Cortex of kidney (tissue), 1 donor: Measurements from ENCODE around the gene SACM1L.

Experiments used
- DNase-seq: peaks from one replicate; lab custom pipeline; 2025; lab: John Stamatoyannopoulos, UW

SACM1L gene

DNA sequence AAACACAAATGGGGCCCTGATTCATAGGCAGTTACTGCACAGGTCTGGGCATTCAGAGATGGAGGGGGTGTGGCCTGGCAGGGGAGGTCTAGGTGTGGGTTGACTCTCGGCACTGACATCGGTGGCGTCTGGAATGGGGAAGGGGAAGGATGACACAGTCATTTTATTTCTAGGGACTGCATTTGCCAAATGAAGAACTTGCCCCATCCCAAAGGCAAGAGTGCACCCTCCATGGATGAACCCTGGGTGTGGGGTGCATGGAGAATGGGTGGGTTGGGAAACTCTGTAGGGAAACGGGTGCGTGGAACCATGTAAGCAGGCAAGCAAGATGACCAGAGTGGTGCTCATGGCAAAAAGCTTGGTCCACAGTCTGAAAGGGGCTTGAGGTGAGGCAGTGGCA lies 82.6 kb downstream of the SACM1L start:
- DNase-seq: no peak

DNA sequence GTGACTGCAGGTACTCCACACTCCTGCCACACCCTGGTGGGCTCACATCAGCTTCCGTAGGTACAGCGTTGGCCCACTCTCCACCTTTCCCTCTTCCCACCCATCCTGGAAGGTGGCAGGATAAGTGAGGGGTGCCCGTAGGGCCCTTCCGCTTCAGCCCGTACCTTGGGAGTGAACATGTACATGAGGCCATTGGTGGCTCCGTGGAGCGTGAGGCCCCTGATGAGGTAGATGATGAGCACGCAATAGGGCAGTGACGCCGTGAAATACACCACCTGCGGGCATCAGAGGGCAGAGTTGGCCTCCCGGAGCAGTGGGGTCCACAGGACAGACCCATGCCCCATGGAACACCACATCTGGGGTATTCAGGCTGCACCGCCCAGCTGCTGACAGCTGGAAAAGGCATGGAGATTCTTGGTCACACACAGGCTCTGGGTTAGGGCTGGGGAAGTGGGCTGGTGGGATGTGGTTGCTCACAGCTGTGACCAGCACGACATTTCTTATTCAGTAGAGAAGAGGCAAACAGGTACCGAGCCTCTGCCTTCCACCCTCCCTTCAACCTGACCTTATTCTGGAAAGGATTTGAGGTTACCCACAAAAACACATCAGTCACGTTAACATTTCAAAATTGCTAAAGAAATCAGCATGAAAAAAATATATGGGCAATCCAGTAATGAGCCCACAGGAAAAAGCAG lies 83.3 kb downstream of the SACM1L start:
- no peak for DNase-seq

DNA sequence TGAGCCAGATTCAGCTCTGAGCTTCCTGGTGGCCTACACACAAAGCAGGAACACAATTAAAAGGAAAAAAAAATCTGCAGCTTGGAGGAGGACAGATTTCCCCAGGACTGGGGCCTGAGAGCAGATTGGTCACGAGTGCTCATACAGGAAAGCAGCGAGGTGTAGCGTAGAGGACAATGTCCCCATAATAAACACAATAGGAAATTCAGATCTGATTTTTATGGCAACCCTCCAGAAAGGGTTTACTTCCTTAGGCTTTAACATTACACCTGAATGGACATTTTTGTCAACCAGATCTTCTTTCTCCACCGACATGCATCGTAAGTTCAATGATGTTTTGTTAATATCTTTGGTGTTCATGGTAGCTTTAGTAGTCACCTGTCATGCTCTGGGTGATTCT lies 83.9 kb downstream of the SACM1L start:
- DNase-seq: no peak

DNA sequence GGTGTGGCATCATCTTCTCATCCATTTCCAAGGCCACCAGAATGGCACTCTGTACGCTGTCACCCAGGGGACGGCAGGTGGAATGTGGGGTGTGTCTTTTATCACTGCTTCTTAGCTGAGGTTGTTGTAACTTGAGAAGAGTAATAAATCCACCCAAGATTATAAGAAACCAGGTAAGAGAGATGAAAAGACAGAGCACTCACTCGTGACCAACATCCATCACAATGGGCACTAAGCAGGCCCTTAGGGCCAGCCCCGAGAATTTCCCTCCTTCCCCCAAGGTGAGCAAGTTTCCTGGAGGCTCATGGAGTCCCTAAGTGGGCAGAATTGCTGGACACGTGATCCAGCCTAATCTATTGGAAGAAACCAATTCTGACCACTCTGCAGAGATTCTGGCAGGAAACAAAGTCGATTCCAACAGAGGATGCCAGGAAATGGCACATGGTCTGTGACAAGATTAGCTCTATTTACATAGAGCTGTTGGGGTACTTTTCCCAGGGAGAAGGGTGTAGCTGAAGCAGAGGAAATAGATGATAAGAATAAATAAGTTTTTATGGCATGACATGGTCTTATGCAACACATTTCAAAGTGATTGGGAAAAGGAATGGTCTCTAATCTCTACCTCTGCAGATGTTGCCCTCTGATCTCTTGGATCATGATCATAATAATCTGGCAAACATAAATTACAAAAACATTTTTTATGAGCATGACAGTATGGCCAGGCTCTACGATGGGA lies 84.7 kb downstream of the SACM1L start:
- DNase-seq: no peak

DNA sequence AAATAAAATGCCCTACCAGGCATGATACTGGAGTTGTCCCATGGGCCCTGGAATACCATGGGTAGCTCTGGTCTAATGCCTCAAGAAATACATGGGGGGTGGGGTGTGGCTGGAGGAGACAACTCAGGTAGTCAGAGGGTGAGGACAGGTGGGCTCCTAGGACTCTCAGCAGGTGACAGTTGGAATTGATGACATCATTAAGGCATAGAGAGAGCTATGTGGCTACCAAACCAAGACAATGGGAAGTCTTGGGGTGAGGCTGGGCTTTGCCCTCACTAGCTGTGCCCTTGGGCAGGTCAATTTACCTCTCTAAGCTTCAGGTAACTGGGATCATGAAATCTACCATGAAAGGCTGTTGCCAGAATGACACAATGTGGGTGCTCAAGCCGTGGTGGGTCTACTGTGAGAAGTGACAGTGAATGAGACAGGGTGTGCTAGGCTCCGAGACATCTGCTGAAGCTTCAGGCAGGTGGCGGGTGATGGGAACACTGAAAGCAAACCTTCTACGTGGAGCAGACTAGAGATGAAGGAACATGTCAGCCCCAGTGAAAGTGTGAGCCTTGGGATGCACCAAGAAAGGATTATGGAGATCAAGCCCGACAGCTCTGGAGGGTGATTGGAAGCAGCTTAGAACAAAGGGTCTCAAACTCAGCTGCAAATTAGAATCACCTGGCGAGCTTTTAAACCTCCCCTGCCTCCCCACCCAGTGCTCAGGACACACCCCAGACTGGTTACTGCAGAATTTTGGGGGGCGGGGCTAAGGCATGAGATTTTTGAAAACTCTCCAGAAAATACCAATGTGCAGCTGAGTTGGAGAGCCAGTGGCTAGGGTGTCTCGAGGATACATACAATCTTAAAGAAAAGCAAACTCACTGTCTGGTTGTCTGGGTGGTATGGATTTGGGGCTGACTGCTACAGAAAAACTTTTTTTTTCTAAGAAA lies 85.7 kb downstream of the SACM1L start:
- no peak for DNase-seq

DNA sequence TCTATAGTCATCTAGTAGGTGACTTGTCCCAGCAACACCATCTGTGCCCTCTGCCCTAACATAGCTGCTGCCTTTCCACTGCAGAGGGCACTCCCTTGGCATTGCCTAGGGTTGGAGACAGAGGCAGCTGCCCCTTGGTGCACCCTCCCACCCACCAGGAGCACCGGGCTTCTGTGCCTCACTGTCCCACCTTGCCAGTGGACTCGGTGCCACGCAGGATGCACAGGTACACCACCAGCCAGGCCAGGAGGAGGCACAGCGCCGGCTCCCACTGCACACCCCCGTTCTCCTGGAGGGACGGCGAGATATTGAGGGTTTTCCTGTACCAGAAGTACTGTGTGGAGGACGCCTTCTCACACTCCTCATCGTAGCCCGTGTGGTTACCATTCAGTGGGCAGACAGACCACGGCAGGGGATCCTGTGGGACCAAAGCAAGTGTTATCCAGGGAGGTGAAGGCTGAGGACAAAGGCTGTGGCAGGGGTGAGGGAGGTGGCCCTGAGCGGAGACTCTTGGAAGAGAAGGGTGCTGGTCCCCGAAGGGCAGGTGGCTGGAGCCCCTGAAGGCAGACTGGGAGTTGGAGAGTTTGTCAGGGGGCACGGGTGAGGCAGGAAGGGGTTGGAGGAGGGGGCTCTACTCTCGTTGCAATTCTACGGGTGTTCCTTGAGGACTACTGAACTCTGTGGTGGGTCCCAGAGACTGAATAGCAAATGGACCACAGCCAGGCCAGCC lies 86.5 kb downstream of the SACM1L start:
- DNase-seq: no peak

DNA sequence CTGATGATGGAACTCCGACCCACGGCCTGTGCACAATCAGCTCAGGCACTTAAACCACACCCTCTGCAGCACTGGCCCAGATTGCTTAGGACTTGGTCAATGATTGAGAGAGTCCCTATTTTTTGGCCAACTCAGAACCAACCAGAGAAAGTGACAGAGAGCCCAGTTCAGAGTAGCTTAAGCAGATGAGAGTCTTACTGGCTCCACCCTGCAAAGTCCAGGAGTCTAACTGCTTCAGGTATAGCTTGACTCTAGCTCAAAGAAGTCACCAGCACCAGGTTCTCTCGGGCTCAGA lies 87.1 kb downstream of the SACM1L start:
- DNase-seq: no peak

DNA sequence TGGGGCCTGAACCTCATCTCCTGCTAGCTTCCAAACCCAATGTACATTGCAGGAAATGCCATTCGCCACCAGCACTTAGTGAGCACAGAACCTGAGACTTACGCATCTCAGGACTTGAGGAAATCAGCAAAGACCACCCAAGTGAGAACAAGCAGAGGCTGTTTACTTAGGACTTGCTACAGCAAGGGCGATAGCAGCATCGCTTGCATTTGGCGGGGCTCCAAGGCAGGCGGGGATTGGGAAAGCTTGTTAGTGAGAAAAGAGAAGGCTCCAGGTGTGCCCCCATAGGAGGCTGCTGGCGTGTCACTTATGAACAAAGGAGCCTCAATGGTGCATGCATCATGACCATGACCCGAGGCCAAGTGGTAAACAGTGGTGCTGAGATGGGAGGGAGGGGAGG lies 87.4 kb downstream of the SACM1L start:
- DNase-seq: no peak

DNA sequence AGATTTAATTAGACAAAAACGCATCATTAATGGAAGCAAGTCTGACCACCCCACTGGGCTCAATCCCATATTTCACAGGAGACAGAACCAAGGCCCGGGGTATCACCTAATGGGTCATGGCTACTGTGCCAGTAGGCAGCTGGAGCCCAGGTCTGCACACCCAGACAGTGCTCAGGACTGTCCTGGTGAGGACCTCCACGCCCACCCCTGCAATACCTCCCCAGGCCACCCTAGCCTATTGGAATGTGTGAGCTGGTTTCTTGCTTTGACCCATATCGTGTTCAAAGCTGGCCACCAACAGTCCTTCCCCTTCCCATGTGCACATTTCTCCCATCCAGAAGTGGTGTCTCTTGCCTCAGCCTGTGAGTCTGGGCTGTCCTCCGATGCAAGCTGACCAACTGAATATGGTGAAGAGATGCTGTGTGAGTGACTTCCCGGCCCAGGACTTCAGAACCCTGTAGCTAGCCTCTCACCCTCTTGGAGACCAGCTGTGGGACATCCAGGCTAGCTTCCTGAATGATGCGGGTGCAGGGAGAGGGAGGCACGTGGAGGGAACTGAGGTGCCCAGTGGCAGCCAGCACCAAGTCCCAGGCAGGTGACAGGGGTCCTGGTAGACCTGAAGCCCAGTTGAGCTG lies 88.0 kb downstream of the SACM1L start:
- no peak for DNase-seq

DNA sequence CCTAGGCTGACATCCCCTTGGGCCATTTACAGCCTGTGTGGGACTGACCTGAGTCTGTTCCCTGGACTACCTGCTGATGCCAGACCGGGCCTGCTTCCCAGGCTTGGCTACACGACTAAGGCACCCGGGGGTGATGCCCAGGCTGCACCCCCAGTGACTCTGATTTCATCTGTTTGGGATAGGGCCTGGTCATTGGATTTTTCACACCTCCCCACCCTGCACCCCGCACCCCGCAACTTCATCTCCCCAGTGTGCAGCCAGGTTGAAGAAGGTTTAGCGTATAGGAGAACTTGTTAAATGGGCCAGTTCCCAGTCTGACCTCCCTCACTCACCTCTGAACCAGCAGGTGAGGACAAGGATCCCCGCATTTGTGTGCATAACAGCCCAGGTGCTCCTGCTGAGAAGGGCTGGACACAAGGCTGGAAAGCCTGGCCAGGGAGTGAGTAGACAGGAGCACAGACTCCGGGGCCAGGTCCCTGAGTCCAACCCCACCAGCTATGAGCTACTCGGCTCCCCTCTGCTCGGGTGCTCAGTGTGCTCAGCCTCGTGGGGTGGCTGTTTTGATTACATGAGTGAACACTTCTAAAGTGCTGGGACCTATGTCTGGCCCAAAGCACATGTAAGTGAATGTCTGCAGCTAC lies 88.7 kb downstream of the SACM1L start:
- DNase-seq: no peak

DNA sequence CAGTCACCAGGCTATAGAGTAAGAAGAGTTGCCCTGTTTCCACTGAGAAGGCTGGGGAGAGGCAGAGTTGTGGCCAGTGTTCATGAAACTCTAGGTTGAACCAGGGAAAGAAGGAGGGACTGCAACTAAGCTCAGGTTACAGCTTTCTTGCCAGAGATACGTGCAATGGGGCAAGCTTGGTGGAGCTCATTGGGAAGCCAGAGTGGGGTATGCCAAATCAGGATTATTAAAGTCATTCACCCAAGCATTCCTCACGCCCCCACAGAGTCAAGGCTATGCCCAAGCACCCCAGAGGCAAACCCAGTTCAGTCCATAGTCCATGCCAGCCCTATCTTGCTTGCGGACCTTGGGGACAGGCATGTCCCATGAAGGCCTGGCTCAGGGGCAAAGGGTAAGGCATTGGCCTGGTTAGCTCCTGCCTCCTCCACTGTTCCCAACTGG lies 89.6 kb downstream of the SACM1L start:
- DNase-seq: no peak

DNA sequence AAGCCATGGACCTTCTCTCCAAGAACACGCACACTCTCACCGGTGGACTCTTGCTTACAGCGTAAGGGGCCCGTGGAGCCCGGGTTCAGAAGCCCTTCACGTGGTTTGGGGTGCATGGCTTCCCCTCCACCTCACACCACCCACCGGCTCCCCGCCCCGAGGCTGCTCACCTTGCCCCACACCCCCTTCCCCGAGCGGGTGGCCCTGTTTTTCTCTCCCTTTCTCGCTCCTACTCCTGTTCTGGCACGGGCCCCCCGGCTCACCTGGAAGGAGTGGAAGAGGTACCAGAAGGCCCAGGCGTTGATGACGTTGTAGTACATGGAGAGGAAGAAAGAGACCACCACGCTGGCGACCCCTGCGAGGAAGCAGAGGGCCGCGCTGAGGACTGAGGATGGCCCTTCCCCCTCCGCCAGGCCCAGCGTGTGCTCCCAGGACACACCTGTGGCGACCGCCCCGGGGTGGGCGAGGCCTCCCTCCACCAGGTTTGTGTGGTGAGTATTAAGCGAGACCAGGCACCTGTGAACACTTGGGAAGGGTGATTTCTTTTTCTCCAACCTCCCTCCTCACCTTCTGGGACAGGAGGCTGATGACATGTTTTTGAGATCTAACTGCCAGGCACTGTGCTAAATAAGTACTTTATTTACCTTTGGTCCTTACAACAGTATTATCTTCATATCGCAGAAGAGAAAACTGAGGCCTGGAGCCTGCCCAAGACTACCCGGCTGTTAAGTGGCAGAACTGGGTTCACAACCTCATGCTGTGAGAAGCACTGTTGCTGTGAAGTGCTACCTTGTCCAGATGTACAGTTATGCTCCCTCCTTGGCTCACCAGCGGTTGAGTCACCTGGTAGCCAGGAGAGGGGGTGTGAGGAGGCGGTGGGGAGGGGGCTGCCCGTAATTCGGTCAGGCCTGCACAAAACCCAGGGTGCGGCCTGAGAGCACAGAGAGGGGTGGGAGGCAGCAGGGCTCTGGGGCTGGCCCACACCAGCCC lies 90.8 kb downstream of the SACM1L start:
- DNase-seq: no peak

DNA sequence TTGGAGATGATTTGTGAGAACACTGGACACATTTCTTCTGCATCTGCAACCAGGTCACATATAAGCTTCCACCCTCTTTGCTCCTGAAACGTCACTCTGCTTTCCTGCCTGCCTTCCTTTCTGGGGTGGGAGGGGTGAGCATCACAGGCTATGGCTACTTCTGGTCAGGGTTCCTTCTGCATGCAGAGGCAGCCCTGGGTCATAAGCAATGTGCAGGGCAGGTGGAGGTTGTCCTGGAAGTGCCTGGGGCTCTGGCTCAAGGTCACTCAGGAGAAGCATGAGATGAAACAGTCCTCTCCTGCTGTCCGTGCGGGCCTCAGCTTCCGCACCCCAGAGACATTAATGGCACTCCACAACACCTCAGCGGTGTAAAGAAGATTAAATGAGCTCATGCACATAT lies 92.1 kb downstream of the SACM1L start:
- DNase-seq: no peak

DNA sequence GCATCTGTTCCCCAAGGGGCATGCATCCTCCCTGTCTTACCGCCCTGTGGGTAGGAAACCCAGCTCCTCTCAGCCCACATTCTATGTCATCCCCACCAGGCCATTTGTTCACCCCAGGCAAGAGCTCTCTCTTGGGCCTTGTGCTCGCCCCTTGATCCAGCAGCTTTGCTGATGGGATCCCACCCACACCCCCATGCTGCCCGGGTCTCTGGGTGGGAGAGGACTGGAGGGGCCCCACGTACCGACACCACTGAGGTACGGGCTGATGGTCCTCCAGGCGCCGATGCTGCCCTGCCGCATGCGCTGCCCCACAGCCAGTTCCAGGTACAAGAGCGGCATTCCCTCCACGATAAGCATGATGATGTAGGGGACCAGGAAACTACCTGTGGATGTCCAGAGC lies 92.6 kb downstream of the SACM1L start:
- no peak for DNase-seq

DNA sequence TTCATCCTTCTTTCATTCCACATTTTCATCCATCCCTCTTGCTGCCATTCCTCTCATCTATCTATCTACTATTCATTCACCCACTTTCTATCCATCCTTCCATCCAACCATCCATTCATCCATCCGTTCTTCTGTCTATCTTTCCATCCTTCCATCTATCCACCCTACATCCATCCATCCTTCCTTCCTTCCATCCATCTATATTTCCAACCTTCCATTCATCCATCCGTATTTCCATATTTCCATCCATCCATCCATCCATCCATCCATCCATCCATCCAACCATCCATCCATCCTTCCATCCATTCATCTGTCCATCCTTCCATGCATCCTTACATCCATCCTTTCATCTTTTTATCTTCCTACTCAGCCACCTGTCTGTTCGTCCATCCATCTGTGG lies 93.2 kb downstream of the SACM1L start:
- DNase-seq: no peak

DNA sequence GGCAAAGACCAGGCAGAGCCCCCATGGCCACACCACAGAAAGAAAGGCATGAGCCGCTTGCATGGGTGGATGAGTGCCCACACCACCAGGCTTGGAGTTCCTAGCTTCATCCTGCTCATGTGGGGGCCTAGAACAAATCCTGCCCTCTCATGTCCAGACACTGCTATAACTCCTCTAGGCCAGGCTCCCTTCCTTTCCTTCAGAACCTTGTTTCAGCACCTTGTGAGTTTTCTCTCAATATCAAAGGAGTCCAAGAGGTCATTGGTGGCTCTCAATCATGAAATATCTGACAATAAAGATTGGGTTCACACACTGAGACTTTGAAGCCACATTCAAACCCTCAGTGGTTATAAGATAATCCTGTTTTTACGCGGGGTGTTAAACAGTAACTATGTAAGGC lies 94.5 kb downstream of the SACM1L start:
- DNase-seq: no peak

DNA sequence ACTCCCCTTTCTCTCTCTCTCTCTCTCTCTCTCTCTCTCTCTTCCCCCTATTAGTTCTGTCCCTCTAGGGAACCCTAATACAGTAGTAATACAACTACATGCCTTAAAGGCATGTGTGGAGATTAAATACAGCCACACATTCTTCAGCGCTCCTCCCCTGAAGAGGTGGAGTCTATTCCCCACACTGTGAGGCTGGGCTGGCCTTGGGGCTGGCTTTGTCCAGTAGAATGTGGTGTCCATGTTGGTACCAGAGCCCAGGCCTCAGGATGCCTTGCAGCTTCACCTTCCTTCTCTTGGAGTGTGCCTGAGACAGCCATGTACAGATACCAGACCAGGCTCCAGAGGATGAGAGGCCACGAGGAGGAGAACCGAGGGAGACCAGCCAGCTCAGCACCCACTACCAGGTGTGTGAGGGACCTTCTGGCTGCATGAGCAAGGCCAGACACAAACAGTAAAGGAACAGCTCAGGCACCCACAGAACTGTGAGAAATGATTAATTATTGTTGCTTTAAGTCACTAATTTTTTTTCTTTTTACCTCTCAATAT lies 96.5 kb downstream of the SACM1L start:
- no peak for DNase-seq

DNA sequence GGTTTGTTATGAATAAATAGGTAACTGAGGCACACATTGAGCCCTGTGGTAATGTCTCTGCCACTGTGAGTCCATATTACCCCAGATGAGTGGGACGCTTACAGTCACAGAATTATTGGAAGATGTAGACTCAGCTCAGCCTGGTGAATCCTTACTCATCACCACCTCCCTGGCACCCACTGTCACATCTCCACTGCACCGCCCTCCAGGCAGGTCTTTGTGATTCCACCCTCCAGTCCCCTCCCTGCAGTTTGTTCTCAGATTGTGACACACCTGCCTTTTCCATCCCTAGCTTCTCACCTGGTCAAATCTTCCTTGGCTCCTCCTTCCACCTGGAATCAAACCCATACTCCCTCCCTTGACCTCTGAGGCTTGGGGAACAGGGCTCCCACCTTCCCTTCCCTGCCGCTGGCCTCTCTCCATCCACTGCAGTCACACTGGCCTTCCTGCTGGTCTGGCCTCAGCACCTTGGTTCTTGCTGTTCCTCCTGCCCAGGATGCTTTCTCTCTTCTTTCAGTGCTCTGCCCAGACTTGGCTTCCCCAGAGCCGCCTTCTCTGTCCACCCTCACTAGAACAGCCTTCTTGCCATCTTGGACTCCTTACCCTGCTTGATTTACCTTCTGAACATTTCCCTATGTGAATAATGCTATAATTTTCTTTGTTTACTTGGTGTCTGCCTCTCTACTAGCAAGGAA lies 97.8 kb downstream of the SACM1L start:
- no peak for DNase-seq

DNA sequence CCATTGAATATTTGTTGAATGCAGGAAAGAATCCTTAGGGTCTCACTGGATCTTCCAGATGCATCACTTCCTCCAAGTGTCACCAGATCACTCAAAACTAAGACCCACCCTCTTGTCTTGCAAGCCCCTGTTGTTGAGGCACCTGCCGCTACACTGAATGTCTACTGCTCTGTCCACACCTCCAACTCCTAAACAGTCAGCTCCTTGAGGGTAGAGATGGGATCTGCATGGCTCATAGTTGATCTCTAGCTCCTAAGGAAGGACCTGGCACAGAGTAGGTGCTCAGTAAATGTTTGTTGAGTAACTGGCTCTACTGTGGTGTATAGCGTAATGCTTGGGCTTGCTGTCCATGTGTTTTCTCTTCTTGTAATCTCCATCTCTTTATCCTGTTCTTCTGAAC lies 98.4 kb downstream of the SACM1L start:
- DNase-seq: no peak
